T-helper 1 cell treated with Interleukin-12 subunit alpha and Interleukin-12 subunit beta and Interleukin-4 antibody, amounts not matched to agents 30 μg/mL and 1 μg/mL, for 36 hours (primary cell): Measurements from ENCODE around the gene MTX1.

Source experiments
- H3K27ac Mint-ChIP-seq: one replicate; pipeline ENCODE4 v1.8.0; 2021; ENCODE audit warnings: mild to moderate bottlenecking, mixed read lengths
- H3K27me3 Mint-ChIP-seq: one replicate; pipeline ENCODE4 v1.8.0; 2021; ENCODE audit warnings: low read depth, mixed read lengths
- H3K36me3 Mint-ChIP-seq: one replicate; pipeline ENCODE4 v1.8.0; 2021; ENCODE audit warnings: low read depth, mixed read lengths
- H3K4me1 Mint-ChIP-seq: one replicate; pipeline ENCODE4 v1.8.0; 2021; ENCODE audit warnings: low read depth, mixed read lengths
- H3K4me3 Mint-ChIP-seq: one replicate; pipeline ENCODE4 v1.8.0; 2021; ENCODE audit warnings: mild to moderate bottlenecking, moderate library complexity, mixed read lengths
- H3K9me3 Mint-ChIP-seq: one replicate; pipeline ENCODE4 v1.8.0; 2021; ENCODE audit warnings: mixed read lengths

The MTX1 gene

GRCh38 chr1:155256058-155256852, 47.8 kb downstream of the MTX1 start:
- no peak overlapping the region for H3K27ac Mint-ChIP-seq
- peaks cover 41% of the 10 kb centered on the region for H3K4me1 Mint-ChIP-seq
- H3K27me3 Mint-ChIP-seq: no peaks in the 10 kb centered on the region
- H3K36me3 Mint-ChIP-seq: peaks cover 28% of the 10 kb centered on the region
- peak overlapping the region; percentile 77 for H3K4me3 Mint-ChIP-seq
- H3K9me3 Mint-ChIP-seq: no peaks in the 10 kb centered on the region

- Mint-ChIP-seq H3K4me3 (no peak overlapping the region), H3K4me1 (peaks cover 43% of the 10 kb centered on the region), H3K9me3 (no peaks in the 10 kb centered on the region), H3K36me3 (peaks cover 54% of the 10 kb centered on the region), H3K27me3 (no peaks in the 10 kb centered on the region), H3K27ac (no peak overlapping the region)
Measured at GRCh38 chr1:155260276-155260675, 51.8 kb downstream of the MTX1 start.

- Mint-ChIP-seq H3K9me3 (no peaks in the 10 kb centered on the region), H3K4me3 (peak overlapping the region; percentile 100), H3K36me3 (peaks cover 58% of the 10 kb centered on the region), H3K27me3 (no peaks in the 10 kb centered on the region), H3K27ac (peak overlapping the region; percentile 99), H3K4me1 (peaks cover 34% of the 10 kb centered on the region)
Measured at GRCh38 chr1:155261493-155261851, 53.0 kb downstream of the MTX1 start.

- H3K4me3 Mint-ChIP-seq: peak within 1 kb of the TSS; percentile 100
- peak within 1 kb of the TSS; percentile 99 for H3K27ac Mint-ChIP-seq
- H3K9me3 Mint-ChIP-seq: no peaks in the 10 kb centered on the region
- H3K4me1 Mint-ChIP-seq: peaks cover 31% of the 10 kb centered on the region
- H3K36me3 Mint-ChIP-seq: peaks cover 59% of the 10 kb centered on the region
- no peaks in the 10 kb centered on the region for H3K27me3 Mint-ChIP-seq
Measured at GRCh38 chr1:155261852-155262673, 53.6 kb downstream of the MTX1 start, which contains the start of gene SCAMP3. Gene SCAMP3 (minus strand): TSS chr1:155262360. CDS start chr1:155262151, 209 bp downstream.

DNA sequence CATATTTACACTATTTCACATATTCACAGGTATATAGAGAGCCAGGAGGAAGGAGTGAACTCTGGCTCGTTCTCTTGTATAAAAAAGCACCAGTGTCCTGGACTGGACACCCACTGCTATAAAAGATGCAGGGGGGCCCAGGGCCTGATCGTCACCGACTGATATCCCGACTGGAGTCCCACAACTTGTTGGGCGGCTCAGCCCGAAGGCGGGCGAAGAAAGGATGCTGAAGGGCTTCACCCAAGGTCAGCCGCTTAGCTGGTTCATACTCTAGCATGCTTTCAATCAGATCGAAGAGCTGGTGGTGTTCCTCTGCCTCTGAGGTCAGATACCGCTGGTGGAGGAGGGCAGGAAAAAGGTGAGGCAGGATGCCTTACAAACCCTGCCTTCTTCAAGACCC, 54.6 kb downstream of the MTX1 start:
- Mint-ChIP-seq H3K27ac (peak overlapping the region; percentile 36), H3K4me3 (peak overlapping the region; percentile 60)

More for the DNA sequence above, 54.6 kb downstream of the MTX1 start:
- Mint-ChIP-seq H3K27me3 (no peaks in the 10 kb centered on the region), H3K36me3 (peaks cover 61% of the 10 kb centered on the region), H3K4me1 (peaks cover 31% of the 10 kb centered on the region), H3K9me3 (no peaks in the 10 kb centered on the region)
